Activated CD8-positive, alpha-beta memory T cell treated with anti-CD3 and anti-CD28 coated beads, Interleukin-2, amount 50 U/mL, for 24 hours (primary cell): ENCODE data around the gene RBMS3.
"Not testable (repeated sequence)": the region's sequence is repeated elsewhere in the genome, so short reads cannot be mapped to it uniquely, and the experiment has no call there.

ENCODE experiments used
- DNase-seq: peaks from one replicate; pipeline ENCODE4 v3.0.0-alpha.2; 2020; ENCODE audit errors: extremely low read depth

Gene RBMS3

DNA sequence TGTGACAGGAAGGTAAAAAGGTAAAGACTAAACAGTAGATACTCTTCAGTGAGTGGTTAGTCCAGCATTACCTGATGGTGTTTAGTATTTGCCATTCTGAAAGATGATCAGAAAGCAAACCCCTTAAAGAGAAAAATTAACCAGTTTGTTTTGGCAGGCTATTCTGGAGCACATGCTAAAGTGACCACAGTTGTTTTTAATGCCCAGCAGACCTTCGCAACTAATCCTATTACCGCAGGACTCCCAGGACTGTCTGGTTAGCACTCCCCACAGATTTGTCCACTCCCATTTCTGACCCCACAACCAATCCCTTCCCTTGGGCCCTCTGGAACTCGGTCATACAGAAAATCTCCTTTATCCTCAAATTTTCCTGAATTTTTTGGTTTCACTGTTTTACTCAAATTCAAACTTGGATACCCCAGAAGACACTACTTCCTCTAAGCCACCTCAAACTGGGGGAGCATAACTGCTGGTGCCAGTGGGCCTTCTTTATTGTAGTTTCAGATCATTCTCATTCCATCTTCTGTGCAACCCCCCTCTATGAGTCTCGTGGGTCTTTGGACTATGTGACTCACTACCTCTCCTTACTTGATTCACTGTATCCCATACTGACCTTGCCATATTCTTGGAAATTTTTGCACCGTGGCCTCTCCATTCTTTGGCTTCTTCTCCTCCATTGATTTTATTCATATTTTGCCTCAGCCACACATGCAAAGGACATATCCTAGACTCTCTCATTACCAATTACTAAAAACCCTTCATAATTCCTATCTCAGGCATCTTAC, 104.4 kb downstream of the RBMS3 start:
- DNase-seq = no peak

DNA sequence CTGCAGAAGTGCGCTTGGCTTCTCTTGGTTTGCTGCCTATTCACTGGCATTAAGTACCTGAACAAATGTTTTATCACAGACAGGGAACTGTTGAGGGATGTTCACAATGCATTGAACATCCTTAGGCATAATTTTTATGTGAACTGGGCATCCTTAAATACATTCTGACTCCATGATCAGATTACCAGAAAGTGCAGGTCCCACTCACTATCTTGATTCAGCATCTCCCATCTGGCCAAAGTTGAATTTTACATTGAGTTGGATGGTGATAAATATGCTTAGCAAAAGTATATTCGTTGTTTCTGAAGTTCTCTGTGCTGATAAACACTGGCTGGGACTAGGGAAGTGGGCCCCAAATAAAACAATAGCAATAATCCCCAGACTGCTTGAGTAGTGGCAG, 108.5 kb downstream of the RBMS3 start:
- DNase-seq = no peak

DNA sequence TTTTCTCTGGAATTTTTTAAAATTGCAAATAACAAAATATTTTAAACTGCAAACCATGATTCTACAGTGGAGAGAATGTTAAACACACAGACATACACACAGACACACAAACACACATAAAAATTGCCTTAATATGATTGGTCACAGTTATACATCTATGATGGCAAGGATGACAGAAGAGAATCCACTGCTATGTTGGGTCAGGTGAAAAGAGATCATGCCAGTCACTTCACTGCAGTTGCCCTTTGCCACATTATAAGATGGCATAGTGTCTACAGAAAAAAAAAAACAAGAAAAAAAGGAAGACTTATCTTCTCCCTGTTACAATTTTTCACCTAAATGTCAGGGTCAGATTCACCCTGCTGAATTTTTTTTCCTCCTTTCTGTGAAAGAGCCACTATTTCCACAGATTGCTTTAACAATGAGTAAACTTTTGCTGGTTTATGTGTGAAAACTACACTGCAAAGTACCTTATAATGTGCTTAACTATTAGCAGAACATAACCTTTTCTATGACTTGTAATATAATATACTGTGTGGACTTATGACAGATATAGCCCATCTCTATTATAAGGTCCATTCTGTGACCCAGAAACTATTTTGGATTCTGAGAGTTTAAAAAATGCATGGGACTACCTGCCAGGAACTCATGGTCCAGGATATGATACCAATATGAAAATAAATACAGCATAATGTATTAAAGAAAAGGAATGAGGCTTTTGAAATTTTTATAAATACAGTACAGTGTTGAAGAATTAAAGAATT, 111.9 kb downstream of the RBMS3 start:
- DNase-seq = no peak

DNA sequence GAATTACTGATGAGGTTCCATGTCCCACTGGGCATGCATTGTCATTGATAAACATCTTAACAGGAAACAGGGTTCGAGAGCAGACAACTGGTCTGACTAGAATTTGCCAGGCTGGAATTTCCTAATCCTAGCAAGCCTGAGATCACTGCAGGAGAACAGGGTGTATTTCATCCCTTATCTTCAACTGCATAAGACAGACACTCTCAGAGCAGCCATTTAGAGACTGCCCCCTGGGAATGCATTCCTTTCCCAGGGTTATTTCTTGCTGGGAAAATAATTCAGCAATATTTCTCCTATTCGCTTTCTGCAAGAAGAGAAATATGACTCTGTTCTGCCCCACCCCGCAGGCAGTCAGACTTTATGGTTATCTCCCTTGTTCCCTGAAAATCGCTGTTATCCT, 113.1 kb downstream of the RBMS3 start:
- not testable (repeated sequence) for DNase-seq

DNA sequence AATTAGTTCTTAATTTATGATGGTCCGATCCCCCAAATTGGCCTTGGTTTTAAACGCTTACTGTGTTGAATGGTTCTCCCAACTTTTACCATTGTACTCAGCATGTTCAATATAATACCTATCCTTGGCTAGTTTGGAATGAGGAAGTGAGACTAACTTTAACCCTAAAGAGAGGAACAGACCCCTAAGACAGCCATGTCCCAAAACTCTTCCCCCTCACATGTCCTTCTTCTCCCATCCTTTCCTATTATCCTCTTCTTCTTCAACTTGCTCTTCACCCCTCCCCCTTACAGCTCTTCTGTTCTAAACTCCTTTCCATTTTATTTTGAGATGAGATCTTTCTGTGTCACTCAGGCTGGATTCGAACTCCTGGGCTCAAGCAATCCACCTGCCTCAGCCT, 116.5 kb downstream of the RBMS3 start:
- DNase-seq = no peak

DNA sequence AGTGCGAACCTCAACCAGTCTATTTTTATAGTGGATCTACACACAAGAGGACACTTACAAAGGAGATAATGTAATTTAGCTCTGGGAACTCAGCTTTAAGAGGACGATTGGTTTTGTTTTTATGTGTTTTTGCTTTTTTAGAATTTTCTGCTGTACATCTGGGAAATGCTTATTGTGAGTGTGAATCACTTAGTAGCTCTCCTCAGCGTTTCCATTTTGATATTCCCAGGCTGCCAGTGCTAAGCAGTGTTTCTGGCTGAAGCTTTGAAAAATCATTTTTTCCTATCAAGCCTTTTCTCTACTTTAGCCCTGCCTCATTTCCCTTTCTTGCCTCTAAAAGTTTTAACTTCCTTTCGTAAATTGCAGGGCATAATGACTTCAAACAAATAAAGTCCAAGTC, 117.9 kb downstream of the RBMS3 start:
- DNase-seq = no peak

DNA sequence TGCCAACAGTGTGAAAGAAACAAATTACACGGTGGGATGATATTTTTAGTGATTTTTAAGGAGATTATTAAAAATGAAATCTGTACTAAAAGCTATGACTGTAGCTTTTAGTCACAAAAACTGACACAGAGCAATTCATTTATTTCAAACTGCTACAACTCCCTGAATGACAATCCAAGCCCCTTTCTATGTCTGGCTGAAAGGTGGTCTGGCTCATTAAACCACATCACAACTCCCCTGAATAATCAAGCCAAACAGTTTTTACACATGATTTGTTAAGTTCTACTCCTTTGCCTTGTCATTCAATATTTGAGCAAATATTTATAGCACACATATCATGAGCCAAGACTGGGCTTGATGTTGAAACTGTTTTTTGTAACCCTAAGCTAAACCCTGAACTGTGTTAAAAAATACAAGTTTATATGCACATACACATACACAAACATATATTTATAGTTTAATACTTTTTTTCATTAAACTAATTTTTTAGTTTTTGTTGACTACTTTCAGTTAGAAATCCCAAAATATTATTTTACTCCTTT, 125.5 kb downstream of the RBMS3 start:
- no peak for DNase-seq

DNA sequence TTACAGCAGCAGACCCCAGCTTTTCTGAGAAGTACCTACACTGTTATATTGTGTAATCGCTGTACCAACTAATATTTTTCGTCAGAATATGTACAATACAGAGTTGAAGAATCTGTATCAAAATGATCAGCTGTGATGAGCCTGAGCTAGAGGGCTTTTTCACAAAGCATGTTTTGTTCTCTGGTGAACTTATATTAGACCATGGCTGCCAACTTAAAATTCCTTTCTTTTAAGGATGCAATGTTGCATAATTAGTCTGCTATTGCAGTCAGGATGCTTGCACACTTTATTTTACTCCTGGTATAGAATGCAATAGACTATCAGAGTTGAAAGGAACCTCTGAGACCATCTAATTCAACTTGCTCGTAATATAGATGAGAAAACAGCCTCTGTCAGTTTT, 127.8 kb downstream of the RBMS3 start:
- no peak for DNase-seq

DNA sequence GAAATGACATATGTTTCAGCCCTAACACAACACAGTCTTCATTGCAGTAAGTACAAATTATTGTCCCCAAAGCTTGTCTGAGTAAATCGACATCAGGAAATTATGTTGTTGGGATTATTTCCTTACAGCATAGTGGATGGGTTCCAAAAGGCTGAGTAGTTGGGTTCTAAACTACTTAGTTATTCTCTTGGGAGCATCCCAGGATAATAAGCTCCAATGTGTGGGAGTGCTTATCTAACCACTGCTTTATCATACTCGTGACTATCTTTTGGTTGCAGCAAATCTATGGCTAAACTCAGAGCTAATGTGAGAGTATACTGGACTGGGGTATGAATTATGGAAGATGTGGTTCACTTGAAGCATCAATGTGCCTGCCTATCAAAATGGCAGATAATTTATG, 128.5 kb downstream of the RBMS3 start:
- DNase-seq = no peak

DNA sequence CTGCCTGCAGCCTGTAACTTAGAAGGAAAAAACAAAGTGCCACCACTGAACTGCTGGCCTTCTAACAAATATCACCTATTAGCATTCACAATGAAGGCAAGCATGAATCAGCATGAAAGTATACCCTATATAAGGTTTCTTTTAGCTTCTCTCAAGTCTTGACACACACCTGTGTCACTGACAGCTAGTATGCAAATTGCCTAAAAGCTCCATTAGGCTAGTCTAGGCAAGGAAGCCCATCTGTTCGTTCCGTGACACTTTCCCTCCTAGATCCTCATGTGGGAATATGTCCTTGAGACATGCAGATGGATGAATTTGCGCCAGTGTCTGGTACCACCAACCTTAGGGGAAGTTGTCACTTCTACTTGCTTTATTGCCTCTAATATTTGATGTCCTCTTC, 129.3 kb downstream of the RBMS3 start:
- DNase-seq = no peak

DNA sequence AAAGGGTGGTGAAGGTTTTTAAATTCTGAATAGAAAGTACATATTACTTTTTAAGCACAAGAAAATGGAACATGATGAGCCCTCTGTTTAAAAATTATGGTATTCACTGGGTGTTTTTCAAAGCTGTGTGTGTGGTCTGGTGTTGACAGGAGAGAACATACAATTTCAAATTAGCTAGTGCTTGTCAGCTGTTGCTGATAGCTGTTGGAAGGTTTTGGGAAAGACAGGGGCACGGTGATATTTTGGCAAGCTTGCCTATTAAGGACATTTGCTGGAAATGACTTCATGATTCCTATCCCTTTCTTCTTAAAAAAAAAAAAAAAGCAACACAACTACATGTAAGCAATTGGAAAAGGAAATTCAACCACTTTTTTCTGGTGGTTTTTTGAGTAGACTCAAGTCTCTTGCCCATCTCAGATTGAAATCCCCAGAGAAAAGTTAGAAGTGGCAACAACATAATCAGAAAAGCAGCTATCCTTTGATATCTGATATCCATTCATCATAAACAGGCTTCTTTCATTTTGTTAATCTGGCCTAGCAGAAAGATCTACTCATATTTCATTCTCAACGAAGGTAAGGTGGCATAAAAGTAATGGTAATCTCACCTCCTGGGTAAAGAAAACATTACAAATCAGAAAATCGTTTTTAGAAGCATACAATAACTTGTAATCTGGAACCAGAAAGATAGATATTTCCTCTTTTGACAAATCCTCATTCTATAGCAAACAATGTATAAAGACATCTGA, 130.0 kb downstream of the RBMS3 start:
- no peak for DNase-seq

DNA sequence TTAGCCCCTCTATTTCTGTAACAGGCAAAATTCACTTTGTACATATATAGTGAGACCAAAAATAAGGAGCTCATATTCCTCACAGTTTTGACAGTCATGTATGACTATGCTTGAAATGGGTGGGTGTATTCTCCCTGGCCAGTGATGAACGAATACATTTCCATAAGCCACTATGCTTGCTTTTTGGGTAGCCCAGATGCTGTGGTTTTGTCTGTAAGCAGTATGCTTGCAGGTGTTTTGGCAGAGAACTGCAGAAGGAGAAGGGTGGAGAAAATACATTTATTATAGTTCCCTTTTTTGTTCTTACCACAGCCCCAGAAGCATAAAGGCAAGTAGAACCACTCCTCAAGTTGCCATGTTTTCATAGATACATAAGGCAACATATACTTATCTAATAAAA, 131.2 kb downstream of the RBMS3 start:
- DNase-seq = no peak

DNA sequence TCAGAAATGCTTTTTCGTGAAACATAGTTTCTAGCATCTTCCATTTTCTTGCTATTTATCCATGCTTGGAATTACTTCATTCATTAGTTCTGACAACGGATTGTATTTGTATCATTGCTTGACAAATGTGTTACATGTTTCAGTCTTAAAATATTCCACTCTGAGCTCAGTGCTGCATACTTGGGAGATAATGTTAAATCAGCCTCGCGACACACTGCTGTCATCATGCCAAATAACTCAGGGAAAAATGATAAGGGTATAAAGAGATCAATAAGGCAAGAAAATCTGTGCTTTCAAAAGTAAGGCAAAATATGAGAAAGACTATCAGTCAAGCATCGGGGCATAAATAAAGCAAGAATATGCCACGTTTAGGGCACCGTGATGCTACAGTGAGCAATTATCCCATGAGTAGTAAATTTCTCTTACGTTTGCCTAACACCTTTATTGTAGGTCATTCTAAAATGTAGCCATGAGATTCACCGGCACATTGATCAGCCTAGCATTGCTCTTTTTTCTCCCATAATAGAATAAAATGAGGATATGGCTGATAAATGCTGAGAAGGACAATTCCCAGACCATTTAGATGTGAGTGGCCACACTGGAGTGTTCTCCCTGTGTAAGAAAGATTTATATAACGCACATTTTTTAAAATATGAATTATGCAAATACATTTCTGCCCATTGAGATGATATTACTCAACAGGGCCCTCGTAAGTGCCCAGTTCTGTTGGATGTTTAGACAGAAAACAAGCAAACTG, 133.8 kb downstream of the RBMS3 start:
- no peak for DNase-seq

DNA sequence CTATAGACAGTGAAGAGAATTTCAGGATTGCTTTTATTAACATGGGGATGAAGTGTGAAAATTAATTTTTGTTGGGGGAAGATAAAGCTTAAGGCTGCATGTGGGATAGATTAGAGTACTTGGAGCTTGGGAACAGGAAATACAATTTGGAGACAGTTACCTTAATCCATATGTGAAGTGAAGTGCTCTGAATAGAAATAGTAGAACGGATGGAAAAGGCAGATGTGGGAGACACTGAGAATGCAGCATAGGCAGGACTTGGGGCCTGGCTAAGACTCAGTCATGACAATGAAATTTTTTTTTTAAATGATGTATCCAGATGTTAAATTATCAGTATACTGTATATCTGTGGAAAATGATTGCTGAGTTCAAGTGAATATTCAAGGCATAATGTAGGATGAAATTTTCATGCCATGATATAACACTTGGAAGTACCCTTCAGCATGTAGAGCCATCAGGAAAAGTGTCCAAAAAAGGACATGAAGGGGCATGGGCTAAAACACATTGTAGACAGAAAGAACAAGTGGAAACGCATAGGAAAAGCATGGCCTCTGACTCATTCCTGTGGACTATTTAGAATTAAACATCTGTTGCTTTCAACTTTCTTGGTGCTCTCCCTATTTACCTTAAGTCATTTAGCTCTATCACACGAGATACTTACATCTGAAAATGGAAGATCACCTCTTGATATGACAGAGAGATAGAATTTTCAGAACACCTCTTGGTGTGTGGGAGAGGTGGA, 134.8 kb downstream of the RBMS3 start:
- no peak for DNase-seq

DNA sequence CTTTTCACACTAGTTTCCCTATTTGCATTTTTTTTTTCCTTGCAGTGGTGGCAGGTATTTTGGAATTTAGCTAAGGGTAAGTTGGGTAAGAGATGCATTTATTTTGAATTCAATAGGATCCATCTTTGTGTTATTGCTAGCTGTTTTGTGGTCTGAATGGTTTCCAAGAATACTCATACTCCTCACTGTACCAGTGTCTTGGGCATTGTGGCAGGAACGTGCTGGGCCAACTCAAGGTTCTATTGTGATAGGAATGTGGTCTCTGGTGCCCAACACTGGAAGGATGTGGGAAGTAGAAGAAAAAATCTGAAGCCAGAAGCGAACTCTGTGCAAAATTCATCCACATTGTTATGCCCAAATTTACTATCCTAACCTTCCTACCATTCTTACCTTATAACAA, 135.6 kb downstream of the RBMS3 start:
- DNase-seq = no peak

DNA sequence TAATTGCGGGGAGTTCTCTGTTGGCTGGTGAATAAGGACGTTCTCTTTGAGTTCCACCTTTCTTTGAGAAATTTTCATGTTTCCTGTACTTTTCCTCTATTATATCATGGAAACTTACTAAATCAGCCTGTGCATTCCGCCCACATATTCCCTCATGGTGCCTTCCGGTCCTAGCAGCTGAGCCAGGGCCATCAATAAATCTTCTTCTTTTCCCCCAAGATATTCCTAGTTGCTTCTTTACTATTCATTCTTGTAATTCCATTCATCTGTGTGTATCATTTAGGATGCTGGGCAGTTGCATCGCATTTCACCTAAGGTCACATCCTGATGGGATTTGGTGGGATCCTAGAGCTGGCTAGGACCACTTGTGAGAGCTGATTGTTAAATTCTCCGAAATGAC, 139.2 kb downstream of the RBMS3 start:
- DNase-seq = no peak

DNA sequence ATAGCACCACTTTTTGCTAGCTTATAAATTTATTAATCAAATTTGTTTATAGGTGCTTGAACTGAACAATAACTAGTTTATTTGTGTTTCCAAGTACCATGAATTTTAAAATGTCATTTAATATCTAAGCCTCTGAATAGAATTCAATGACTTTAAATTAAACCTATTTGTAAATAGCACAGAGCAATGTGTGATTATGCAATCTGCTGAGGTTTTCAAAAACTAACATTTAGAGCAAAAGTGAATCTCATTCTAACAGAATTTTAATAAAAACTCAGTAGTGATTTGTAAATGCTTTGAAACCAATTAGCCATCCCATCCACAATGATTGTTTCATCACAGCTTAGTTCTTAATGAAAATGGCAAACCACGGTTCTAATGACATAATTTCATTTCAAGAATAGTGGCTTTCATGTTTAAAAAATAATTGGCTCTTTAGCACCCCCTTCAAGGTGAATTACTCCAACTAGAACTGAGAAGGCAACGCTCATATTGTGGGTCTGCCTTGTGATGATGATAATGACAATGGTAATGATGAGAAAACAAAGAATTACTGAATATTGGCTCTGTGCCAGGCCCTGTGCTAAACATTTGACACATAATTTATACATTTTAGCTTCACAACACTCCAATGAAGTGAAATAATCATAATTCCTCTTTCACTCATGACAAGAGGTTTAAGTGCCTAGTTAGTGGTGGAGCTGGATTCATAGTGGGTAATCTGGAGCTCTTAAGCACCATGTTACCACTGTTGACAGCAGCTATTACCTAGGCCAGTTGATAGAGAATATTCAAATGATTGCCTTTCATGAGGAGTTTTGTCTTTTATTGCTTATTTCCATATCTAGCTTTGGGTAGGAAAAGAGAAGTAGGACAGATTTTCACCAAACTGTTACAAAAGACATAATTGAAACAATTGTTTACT, 145.7 kb downstream of the RBMS3 start:
- no peak for DNase-seq

DNA sequence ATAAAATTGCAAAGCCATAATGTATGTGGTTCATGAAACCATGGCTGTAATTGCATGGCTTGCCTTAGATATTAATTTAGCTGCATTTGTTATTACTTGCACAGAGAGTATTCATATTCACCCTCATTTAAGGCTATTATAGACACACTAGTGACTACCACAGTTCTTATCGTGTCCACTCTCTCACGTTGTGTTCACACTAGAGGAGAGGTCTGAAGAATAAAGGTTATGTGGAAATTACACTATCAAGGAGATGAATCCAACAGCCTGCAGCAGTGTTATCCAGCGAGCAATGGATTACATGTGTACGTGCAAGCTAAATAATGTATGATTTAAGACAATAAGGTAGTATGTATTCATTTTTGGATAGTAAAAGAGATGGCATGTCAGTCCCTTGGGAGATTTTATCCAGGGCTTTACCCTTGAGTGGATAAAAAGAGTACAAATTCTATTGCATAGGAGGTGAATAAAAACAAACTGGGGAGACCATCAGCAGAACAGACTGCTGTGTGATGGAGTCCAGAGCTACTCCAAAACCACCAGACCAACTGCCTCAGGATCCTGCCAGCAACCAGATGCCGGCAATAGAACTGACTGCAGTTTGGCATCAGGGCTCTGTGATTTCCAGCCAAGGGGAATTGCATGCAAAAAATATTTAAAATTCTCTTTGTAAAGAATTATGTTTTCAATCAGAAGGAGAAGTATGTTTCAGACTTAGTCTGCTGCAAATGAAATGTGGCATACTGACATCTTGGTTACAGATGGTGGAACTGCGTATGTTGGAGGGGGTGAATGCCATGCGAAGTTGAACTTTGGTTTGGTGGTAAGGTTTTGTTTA, 146.6 kb downstream of the RBMS3 start:
- no peak for DNase-seq
